Raji (cell line): ENCODE measurements around the gene GALC.

Source experiments
- POLR2A ChIP-seq: IDR thresholded peaks from 2 replicates; pipeline ENCODE4 v1.6.1; 2011; ENCODE audit warnings: low read depth, low read length, control low read depth; ENCODE audit not compliant: insufficient read depth

The GALC gene

DNA sequence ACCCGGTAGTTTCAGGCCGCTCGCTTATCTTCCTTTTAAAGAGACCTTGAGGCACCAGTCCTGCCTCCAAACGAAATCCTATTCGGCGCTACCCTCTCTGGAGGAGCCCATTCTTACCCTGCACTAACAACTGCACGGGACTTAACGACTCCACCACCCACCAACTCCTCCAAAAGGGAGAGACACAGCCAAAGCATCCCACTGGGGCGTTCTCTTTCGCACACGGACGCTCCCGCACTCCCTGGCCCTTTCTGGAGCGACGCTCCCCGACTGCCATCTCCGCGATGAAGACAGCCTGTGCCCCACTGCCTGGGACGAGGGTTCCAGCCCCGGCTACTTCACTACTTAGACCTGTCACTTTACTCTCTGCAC, 650 bp downstream of the GALC start:
- TF ChIP-seq POLR2A: no peak

GRCh38 chr14:87990682-87991081, 2.3 kb downstream of the GALC start:
- no peak for TF ChIP-seq POLR2A

- TF ChIP-seq POLR2A: no peak
Observed at GRCh38 chr14:87989956-87990299, 3.1 kb downstream of the GALC start.

DNA sequence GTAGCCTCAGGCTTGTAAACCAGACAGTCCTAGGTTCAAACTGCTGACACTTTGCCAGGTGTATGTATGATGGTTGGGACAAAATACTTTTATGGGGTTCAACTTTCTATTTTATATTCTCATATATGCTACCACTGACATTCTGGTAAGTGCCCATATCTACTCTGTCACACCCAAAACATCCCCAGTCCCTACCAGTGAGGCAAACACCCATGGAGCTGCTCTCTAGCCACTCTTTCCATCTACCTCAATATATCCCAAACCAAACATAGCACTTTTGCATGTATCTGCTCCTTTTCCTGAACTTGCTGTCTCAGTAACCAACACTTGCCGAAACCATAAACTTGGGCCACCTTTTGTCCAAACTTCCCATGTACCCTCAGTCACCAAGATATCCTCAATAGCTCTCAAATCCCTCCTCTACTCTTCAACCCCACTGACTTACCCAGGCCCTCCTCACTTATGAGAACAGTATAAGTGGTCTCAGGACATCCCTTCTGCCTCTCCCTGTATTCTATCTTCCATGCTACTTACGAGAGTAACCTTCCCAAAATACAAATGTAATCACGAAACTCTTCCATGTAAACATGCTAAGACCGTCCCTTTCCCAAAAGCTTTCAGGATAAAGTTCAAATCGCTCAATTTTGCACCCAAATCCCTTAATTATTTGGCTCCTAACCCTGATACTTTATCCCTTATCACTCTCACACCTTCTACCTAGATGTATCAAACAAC, 3.6 kb downstream of the GALC start:
- TF ChIP-seq POLR2A: no peak

GRCh38 chr14:87979689-87980088, 13.3 kb downstream of the GALC start:
- no peak for TF ChIP-seq POLR2A

GRCh38 chr14:87975636-87976035, 17.3 kb downstream of the GALC start:
- TF ChIP-seq POLR2A: no peak

DNA sequence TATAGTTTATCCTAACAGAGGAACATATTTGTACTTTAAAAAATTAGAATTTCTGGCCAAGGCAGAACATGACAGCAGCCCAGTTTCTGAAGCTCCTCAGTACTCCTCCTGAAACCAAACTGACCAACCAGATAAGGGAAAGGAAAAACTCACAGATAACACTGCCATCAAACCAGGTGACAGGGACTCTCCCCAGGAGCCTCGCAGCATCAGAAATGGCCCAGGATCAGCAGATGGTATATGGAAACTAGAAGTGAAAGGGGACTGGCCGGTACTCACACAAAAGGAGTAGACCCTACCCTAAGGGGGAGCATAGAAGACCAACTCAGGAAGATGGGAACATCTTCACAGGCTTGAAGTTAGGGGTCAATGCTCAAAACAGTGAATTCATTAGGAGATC, 22.0 kb downstream of the GALC start:
- no peak for TF ChIP-seq POLR2A

GRCh38 chr14:87967496-87967895, 25.5 kb downstream of the GALC start:
- no peak for TF ChIP-seq POLR2A

DNA sequence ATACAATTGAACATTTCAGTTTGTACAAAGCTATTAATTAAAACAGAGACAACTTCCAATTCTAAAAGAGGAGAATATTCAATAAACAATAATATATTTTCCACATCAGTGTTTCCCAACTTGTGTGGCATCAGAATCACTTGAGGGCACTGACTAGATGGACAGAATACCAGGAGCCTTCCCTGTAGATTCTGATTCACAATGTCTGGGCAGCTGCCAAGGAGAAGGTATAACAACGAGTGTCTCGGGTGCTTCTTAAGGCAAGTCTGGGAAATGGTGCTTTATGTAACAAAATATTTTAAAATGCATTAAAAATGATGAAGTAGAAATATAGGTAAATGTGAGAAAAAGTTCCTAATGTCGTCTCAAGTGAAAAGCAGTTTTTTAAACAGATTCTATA, 26.2 kb downstream of the GALC start:
- TF ChIP-seq POLR2A: no peak

GRCh38 chr14:87961246-87961645, 31.7 kb downstream of the GALC start:
- TF ChIP-seq POLR2A: no peak

DNA sequence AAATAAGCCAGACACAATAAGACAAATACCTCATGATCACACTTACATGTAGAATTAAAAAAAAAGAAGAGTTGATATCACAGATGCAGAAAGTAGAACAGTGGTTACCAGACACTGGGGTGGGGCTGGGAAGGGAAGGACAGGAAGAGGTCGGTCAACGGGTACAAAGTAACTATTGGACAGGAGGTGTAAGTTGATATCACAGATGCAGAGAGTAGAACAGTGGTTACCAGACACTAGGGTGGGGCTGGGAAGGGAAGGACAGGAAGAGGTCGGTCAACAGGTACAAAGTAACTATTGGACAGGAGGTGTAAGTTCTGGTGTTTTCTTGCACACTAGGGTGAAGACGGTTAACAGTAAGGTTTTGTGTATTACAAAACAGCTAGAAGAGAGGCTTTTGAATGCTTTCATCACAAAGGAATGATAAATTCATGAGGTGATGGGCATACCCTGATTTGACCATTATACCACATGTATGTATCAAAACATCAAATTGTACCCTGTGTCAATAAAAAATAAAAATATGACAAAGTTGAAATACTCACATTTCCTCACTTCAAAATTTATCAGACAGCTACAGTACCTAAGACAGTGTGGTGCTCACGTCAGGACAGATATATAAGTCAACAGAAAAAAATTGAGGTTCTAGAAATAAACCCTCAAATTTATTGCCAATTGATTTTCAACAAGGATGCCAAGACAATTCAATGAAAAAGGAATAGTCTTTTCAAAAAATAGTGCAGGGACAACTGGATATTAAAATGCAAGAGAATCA, 32.8 kb downstream of the GALC start:
- TF ChIP-seq POLR2A: no peak

GRCh38 chr14:87955501-87955900, 37.5 kb downstream of the GALC start:
- no peak for TF ChIP-seq POLR2A

- no peak for TF ChIP-seq POLR2A
Observed at GRCh38 chr14:87952307-87953094, 40.5 kb downstream of the GALC start.

- TF ChIP-seq POLR2A: no peak
Observed at GRCh38 chr14:87944987-87945604, 47.9 kb downstream of the GALC start.

- TF ChIP-seq POLR2A: no peak
Observed at GRCh38 chr14:87940894-87941293, 52.1 kb downstream of the GALC start.
